CD1c-positive myeloid dendritic cell (primary cell): ENCODE measurements around the gene ZNF853.
"Not testable (repeated sequence)": the region's sequence is repeated elsewhere in the genome, so short reads cannot be mapped to it uniquely, and the experiment has no call there.

Experiments
- DNase-seq: peaks from one replicate; pipeline ENCODE4 v3.0.0-alpha.2; 2016; ENCODE audit errors: extremely low spot score

The ZNF853 gene

GRCh38 chr7:6614953-6615722, at the start of gene ZNF853:
TSS of gene ZNF853 (plus strand) at chr7:6615610. CDS start at chr7:6616175, 565 bp downstream.
- DNase-seq: no peak

GRCh38 chr7:6565655-6566054, 49.8 kb upstream of the ZNF853 start:
- DNase-seq: no peak

GRCh38 chr7:6567886-6568285, 47.5 kb upstream of the ZNF853 start:
- no peak for DNase-seq

- DNase-seq: peak; percentile 30
These were observed 44.1 kb upstream of the ZNF853 start for GRCh38 chr7:6571160-6571779.

- DNase-seq: no peak
These were observed 40.0 kb upstream of the ZNF853 start for GRCh38 chr7:6575281-6576023.

GRCh38 chr7:6576024-6576866, 39.2 kb upstream of the ZNF853 start:
- no peak for DNase-seq

- DNase-seq: peak; percentile 3
These were observed 38.5 kb upstream of the ZNF853 start for GRCh38 chr7:6576867-6577368.

- DNase-seq: peak; percentile 95
These were observed 37.9 kb upstream of the ZNF853 start, which contains the start of gene ZDHHC4 for GRCh38 chr7:6577369-6578113. TSS of gene ZDHHC4 (plus strand) at chr7:6577454. CDS start at chr7:6580562, 3,108 bp downstream.

- DNase-seq: no peak
These were observed 37.0 kb upstream of the ZNF853 start for GRCh38 chr7:6578114-6579084.

- peak; percentile 80 for DNase-seq
These were observed 36.0 kb upstream of the ZNF853 start for GRCh38 chr7:6579446-6579845.

GRCh38 chr7:6585746-6586432, 29.5 kb upstream of the ZNF853 start:
- not testable (repeated sequence) for DNase-seq

GRCh38 chr7:6588566-6588965, 26.8 kb upstream of the ZNF853 start:
- no peak for DNase-seq

- no peak for DNase-seq
These were observed 26.1 kb upstream of the ZNF853 start for GRCh38 chr7:6589151-6589828.

GRCh38 chr7:6589829-6590644, 25.4 kb upstream of the ZNF853 start, which contains the start of gene INTS15:
TSS of gene INTS15 (plus strand) at chr7:6590021. CDS start at chr7:6590284, 263 bp downstream.
- DNase-seq: peak; percentile 93

- DNase-seq: no peak
These were observed 24.7 kb upstream of the ZNF853 start for GRCh38 chr7:6590645-6591110.

GRCh38 chr7:6600093-6600492, 15.3 kb upstream of the ZNF853 start:
- no peak for DNase-seq

GRCh38 chr7:6604458-6604857, 11.0 kb upstream of the ZNF853 start:
- no peak for DNase-seq
